OCI-LY1 (cell line): ENCODE results near the gene CD300A.

Source experiments
- CTCF ChIP-seq: fragments of 200-600 bp; sonication (generic), shearing (Covaris generic); IDR thresholded peaks from 2 replicates; pipeline ENCODE4 v1.5.1; 2017; ENCODE audit warnings: mild to moderate bottlenecking, antibody characterized with exemption, low read length, moderate library complexity, mixed read lengths
- EZH2 ChIP-seq: fragments of 200-600 bp; sonication (generic), shearing (Covaris generic); IDR thresholded peaks from 2 replicates; pipeline ENCODE4 v1.8.0; 2017; ENCODE audit warnings: borderline replicate concordance, mixed run types, mild to moderate bottlenecking, antibody characterized with exemption, low read length, moderate library complexity, mixed read lengths

- no peak for TF ChIP-seq CTCF
- no peak for TF ChIP-seq EZH2
Measured at GRCh38 chr17:74532115-74532514, 65.7 kb downstream of the CD300A start.
